ENCODE data around the gene ZNF184.
A peak's percentile ranks its signal among the peaks of the same experiment; 100 is the strongest.

ZNF184 gene

GRCh38 chr6:27478141-27478705 is 5.3 kb upstream of the ZNF184 start:
- Histone ChIP-seq H3K9me3 (ENCODE audit: control insufficient read depth, insufficient read depth, low read length) (no peaks in the 10 kb centered on the region), H3K4me3 (ENCODE audit: low read depth, low read length) (peak overlapping the region; percentile 94), H3K9ac (ENCODE audit: low read depth, low read length) (no peak overlapping the region; the same call in 1 of the 2 replicates), H3K27ac (ENCODE audit: low read depth, low read length) (no peak overlapping the region), H3K27me3 (ENCODE audit: control insufficient read depth, insufficient read depth, low read length) (peaks cover 19% of the 10 kb centered on the region), H3K4me1 (ENCODE audit: control insufficient read depth, insufficient read depth, low read length) (no peaks in the 10 kb centered on the region), H3K36me3 (ENCODE audit: control insufficient read depth, insufficient read depth, low read length) (no peaks in the 10 kb centered on the region)

- no peaks in the 10 kb centered on the region for H3K9me3 ChIP-seq (ENCODE audit: control insufficient read depth, insufficient read depth, low read length)
- H3K4me3 ChIP-seq (ENCODE audit: low read depth, low read length) = peak overlapping the region; percentile 94
- H3K27me3 ChIP-seq (ENCODE audit: control insufficient read depth, insufficient read depth, low read length) = peaks cover 19% of the 10 kb centered on the region
- no peak overlapping the region for H3K27ac ChIP-seq (ENCODE audit: low read depth, low read length)
- no peaks in the 10 kb centered on the region for H3K36me3 ChIP-seq (ENCODE audit: control insufficient read depth, insufficient read depth, low read length)
- H3K4me1 ChIP-seq (ENCODE audit: control insufficient read depth, insufficient read depth, low read length) = no peaks in the 10 kb centered on the region
- no peak overlapping the region for H3K9ac ChIP-seq (ENCODE audit: low read depth, low read length)
These were observed 4.6 kb upstream of the ZNF184 start for GRCh38 chr6:27477318-27478013.

DNA sequence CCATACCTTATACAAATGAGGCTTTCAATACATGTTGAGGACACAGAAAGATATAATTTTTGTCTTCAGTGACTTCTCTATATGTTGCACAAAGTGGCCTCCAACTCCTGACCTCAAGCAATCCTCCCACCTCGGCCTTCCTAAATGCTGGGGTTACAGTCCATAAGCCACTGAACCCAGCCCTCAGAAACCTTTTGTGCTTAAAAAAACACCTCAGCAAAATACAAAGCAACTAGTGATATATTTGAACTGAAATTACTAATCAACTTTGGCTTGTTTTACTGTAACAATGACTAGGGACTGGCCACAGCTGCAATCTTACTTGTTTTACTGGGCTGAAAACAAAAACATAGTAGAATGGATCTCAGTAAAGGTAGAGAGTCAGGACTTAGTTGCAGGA is 3.2 kb upstream of the ZNF184 start:
- H3K4me3 ChIP-seq (ENCODE audit: low read depth, low read length) = no peak overlapping the region
- peaks cover 5% of the 10 kb centered on the region; the same call in 1 of the 2 replicates for H3K4me1 ChIP-seq (ENCODE audit: control insufficient read depth, insufficient read depth, low read length)
- H3K9ac ChIP-seq (ENCODE audit: low read depth, low read length) = no peak overlapping the region
- peaks cover 19% of the 10 kb centered on the region for H3K27me3 ChIP-seq (ENCODE audit: control insufficient read depth, insufficient read depth, low read length)
- no peaks in the 10 kb centered on the region for H3K36me3 ChIP-seq (ENCODE audit: control insufficient read depth, insufficient read depth, low read length)
- no peaks in the 10 kb centered on the region for H3K9me3 ChIP-seq (ENCODE audit: control insufficient read depth, insufficient read depth, low read length)
- no peak overlapping the region for H3K27ac ChIP-seq (ENCODE audit: low read depth, low read length)

DNA sequence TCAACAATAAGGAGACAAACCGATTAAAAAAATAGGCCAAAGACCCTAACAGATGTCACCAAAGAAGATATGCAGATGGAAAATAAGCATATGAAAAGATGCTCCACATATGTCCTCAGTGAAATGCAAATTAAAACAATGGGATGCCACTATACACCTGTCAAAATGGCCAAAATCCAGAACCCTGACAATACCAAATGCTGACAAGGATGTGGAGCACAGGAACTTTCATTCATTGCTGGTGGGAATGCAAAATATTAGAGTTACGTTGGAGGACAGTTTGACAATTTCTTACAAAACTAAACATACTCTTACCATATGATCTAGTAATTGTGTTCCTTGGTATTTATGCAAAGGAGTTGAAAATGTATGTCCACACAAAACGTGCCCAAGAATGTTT is 1.8 kb upstream of the ZNF184 start:
- peaks cover 8% of the 10 kb centered on the region; the same call in 1 of the 2 replicates for H3K4me1 ChIP-seq (ENCODE audit: control insufficient read depth, insufficient read depth, low read length)
- no peak overlapping the region for H3K27ac ChIP-seq (ENCODE audit: low read depth, low read length)
- H3K27me3 ChIP-seq (ENCODE audit: control insufficient read depth, insufficient read depth, low read length) = peaks cover 19% of the 10 kb centered on the region
- H3K4me3 ChIP-seq (ENCODE audit: low read depth, low read length) = no peak overlapping the region
- no peaks in the 10 kb centered on the region for H3K36me3 ChIP-seq (ENCODE audit: control insufficient read depth, insufficient read depth, low read length)
- H3K9ac ChIP-seq (ENCODE audit: low read depth, low read length) = no peak overlapping the region
- H3K9me3 ChIP-seq (ENCODE audit: control insufficient read depth, insufficient read depth, low read length) = no peaks in the 10 kb centered on the region

DNA sequence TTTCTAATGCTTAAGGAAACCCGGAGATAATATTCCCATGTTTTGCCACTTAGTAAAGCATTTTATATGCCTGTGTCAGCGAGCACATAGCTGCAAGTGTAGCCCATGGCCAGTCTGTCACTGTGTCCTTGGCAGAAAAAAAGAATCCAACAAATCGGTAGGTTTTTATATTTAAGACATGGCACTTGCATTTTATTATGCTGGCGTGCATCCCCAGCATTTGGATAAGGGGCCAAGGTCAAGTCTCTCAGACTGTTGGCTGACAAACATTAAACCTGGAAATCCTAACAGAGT is 1.2 kb upstream of the ZNF184 start:
- H3K9me3 ChIP-seq (ENCODE audit: control insufficient read depth, insufficient read depth, low read length) = no peaks in the 10 kb centered on the region
- peak overlapping the region; percentile 87; the same call in 1 of the 2 replicates for H3K4me3 ChIP-seq (ENCODE audit: low read depth, low read length)
- H3K27me3 ChIP-seq (ENCODE audit: control insufficient read depth, insufficient read depth, low read length) = peaks cover 19% of the 10 kb centered on the region
- no peak overlapping the region for H3K27ac ChIP-seq (ENCODE audit: low read depth, low read length)
- H3K9ac ChIP-seq (ENCODE audit: low read depth, low read length) = no peak overlapping the region
- 0 out of 2 replicates have a peak, but pooled peaks cover under 1% of the 10 kb centered on the region for H3K36me3 ChIP-seq (ENCODE audit: control insufficient read depth, insufficient read depth, low read length)
- H3K4me1 ChIP-seq (ENCODE audit: control insufficient read depth, insufficient read depth, low read length) = peaks cover 8% of the 10 kb centered on the region; the same call in 1 of the 2 replicates

- H3K9me3 ChIP-seq (ENCODE audit: control insufficient read depth, insufficient read depth, low read length) = no peaks in the 10 kb centered on the region
- H3K4me1 ChIP-seq (ENCODE audit: control insufficient read depth, insufficient read depth, low read length) = peaks cover 8% of the 10 kb centered on the region; the same call in 1 of the 2 replicates
- H3K4me3 ChIP-seq (ENCODE audit: low read depth, low read length) = peak overlapping the region; percentile 87
- peaks cover 8% of the 10 kb centered on the region; the same call in 1 of the 2 replicates for H3K27me3 ChIP-seq (ENCODE audit: control insufficient read depth, insufficient read depth, low read length)
- H3K27ac ChIP-seq (ENCODE audit: low read depth, low read length) = peak overlapping the region; percentile 86
- H3K9ac ChIP-seq (ENCODE audit: low read depth, low read length) = peak overlapping the region; percentile 89
- peaks cover 19% of the 10 kb centered on the region for H3K36me3 ChIP-seq (ENCODE audit: control insufficient read depth, insufficient read depth, low read length)
These were observed 706 bp downstream of the ZNF184 start for GRCh38 chr6:27472182-27472616.

- no peak overlapping the region for H3K27ac ChIP-seq (ENCODE audit: low read depth, low read length)
- H3K36me3 ChIP-seq (ENCODE audit: control insufficient read depth, insufficient read depth, low read length) = peaks cover 25% of the 10 kb centered on the region
- H3K9me3 ChIP-seq (ENCODE audit: control insufficient read depth, insufficient read depth, low read length) = no peaks in the 10 kb centered on the region
- peaks cover 2% of the 10 kb centered on the region; the same call in 1 of the 2 replicates for H3K27me3 ChIP-seq (ENCODE audit: control insufficient read depth, insufficient read depth, low read length)
- H3K4me3 ChIP-seq (ENCODE audit: low read depth, low read length) = peak overlapping the region; percentile 87
- H3K4me1 ChIP-seq (ENCODE audit: control insufficient read depth, insufficient read depth, low read length) = peaks cover 8% of the 10 kb centered on the region; the same call in 1 of the 2 replicates
- H3K9ac ChIP-seq (ENCODE audit: low read depth, low read length) = no peak overlapping the region
These were observed 1.4 kb downstream of the ZNF184 start for GRCh38 chr6:27471365-27472115.

GRCh38 chr6:27470023-27470422 is 2.9 kb downstream of the ZNF184 start:
- Histone ChIP-seq H3K4me3 (ENCODE audit: low read depth, low read length) (no peak overlapping the region), H3K27me3 (ENCODE audit: control insufficient read depth, insufficient read depth, low read length) (no peaks in the 10 kb centered on the region), H3K9me3 (ENCODE audit: control insufficient read depth, insufficient read depth, low read length) (no peaks in the 10 kb centered on the region), H3K36me3 (ENCODE audit: control insufficient read depth, insufficient read depth, low read length) (peaks cover 37% of the 10 kb centered on the region), H3K27ac (ENCODE audit: low read depth, low read length) (no peak overlapping the region), H3K9ac (ENCODE audit: low read depth, low read length) (no peak overlapping the region), H3K4me1 (ENCODE audit: control insufficient read depth, insufficient read depth, low read length) (peaks cover 8% of the 10 kb centered on the region; the same call in 1 of the 2 replicates)

GRCh38 chr6:27468334-27468733 is 4.6 kb downstream of the ZNF184 start:
- peaks cover 37% of the 10 kb centered on the region for H3K36me3 ChIP-seq (ENCODE audit: control insufficient read depth, insufficient read depth, low read length)
- no peak overlapping the region for H3K4me3 ChIP-seq (ENCODE audit: low read depth, low read length)
- H3K9ac ChIP-seq (ENCODE audit: low read depth, low read length) = no peak overlapping the region
- H3K27ac ChIP-seq (ENCODE audit: low read depth, low read length) = no peak overlapping the region
- no peaks in the 10 kb centered on the region; the same call in 1 of the 2 replicates for H3K9me3 ChIP-seq (ENCODE audit: control insufficient read depth, insufficient read depth, low read length)
- peaks cover 8% of the 10 kb centered on the region; the same call in 1 of the 2 replicates for H3K4me1 ChIP-seq (ENCODE audit: control insufficient read depth, insufficient read depth, low read length)
- no peaks in the 10 kb centered on the region for H3K27me3 ChIP-seq (ENCODE audit: control insufficient read depth, insufficient read depth, low read length)

DNA sequence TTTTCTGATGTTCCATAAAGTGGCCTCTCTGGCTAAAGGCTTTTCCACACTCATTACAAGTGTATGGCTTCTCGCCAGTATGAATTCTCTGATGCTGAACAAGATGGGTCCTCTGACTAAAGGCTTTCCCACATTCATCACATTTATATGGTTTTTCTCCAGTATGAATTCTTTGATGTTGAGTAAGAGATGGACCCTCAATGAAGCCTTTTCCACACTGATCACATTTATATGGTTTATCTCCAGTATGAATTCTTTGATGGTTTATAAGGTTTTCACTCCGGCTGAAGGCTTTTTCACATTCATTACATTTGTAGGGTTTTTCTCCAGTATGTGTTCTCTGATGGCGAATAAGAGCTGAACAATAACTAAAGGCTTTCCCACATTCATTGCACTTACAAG is 20.4 kb downstream of the ZNF184 start:
- H3K27me3 ChIP-seq (ENCODE audit: control insufficient read depth, insufficient read depth, low read length) = no peaks in the 10 kb centered on the region
- H3K36me3 ChIP-seq (ENCODE audit: control insufficient read depth, insufficient read depth, low read length) = peaks cover 74% of the 10 kb centered on the region
- no peaks in the 10 kb centered on the region for H3K4me1 ChIP-seq (ENCODE audit: control insufficient read depth, insufficient read depth, low read length)
- H3K9ac ChIP-seq (ENCODE audit: low read depth, low read length) = no peak overlapping the region
- H3K27ac ChIP-seq (ENCODE audit: low read depth, low read length) = no peak overlapping the region
- H3K9me3 ChIP-seq (ENCODE audit: control insufficient read depth, insufficient read depth, low read length) = peaks cover 93% of the 10 kb centered on the region
- peak overlapping the region; percentile 21; the same call in 1 of the 2 replicates for H3K4me3 ChIP-seq (ENCODE audit: low read depth, low read length)

Measured in HUES48 (cell line).